HepG2 (cell line): ENCODE data around the gene FKBP9. TPM values are rescaled to one million over a fixed set of nuclear protein-coding genes. Genes with fewer than 3 reads are reported as not detected.
A peak's percentile ranks its signal among the peaks of the same experiment; 100 is the strongest.

Experiments
- EEA1 ChIP-seq: sonication (generic); formaldehyde crosslinking; IDR thresholded peaks from 2 replicates; pipeline ENCODE4 v1.5.1; 2020; ENCODE audit warnings: mild to moderate bottlenecking, missing genetic modification reagents, borderline replicate concordance
- ISL2 ChIP-seq: sonication (generic); formaldehyde crosslinking; IDR thresholded peaks from 2 replicates; pipeline ENCODE4 v1.5.0; 2020; ENCODE audit warnings: missing genetic modification reagents
- JDP2 ChIP-seq: sonication (generic); formaldehyde crosslinking; IDR thresholded peaks from 2 replicates; pipeline ENCODE4 v1.8.1; 2022; ENCODE audit warnings: missing genetic modification reagents, borderline replicate concordance
- MEF2D ChIP-seq: sonication (generic); formaldehyde crosslinking; IDR thresholded peaks from 2 replicates; pipeline ENCODE4 v1.5.1; 2020; ENCODE audit warnings: mild to moderate bottlenecking, missing genetic modification reagents
- MYC ChIP-seq: sonication (generic); formaldehyde crosslinking; IDR thresholded peaks from 2 replicates; pipeline ENCODE4 v1.9.0; 2021; ENCODE audit warnings: missing genetic modification reagents, borderline replicate concordance
- SKI ChIP-seq: fragments of 450-650 bp; IDR thresholded peaks from one replicate; pipeline ENCODE4 v1.6.1; 2018; ENCODE audit warnings: mild to moderate bottlenecking; ENCODE audit not compliant: partially characterized antibody
- SRY ChIP-seq: sonication (generic); formaldehyde crosslinking; IDR thresholded peaks from 2 replicates; pipeline ENCODE4 v1.8.0; 2022; ENCODE audit warnings: mild to moderate bottlenecking, missing genetic modification reagents
- THAP11 ChIP-seq: IDR thresholded peaks from 2 replicates; pipeline ENCODE4 v1.6.1; 2016; ENCODE audit warnings: missing biosample characterization, missing genetic modification reagents
- TMF1 ChIP-seq: sonication (generic); formaldehyde crosslinking; IDR thresholded peaks from 2 replicates; pipeline ENCODE4 v1.8.1; 2022; ENCODE audit warnings: low read depth, missing genetic modification reagents
- ZNF674 ChIP-seq: sonication (generic); formaldehyde crosslinking; IDR thresholded peaks from 2 replicates; pipeline ENCODE4 v1.5.0; 2020; ENCODE audit warnings: low read depth, mild to moderate bottlenecking, missing genetic modification reagents
- ZNF891 ChIP-seq: sonication (generic); formaldehyde crosslinking; IDR thresholded peaks from 2 replicates; pipeline ENCODE4 v1.5.0; 2020; ENCODE audit warnings: mild to moderate bottlenecking, missing genetic modification reagents
- ZSCAN20 ChIP-seq: sonication (generic); formaldehyde crosslinking; IDR thresholded peaks from 2 replicates; pipeline ENCODE4 v1.4.0; 2020; ENCODE audit warnings: missing genetic modification reagents, mild to moderate bottlenecking, borderline replicate concordance
- polyA plus RNA-seq, 8 experiments: library from polyadenylated mRNA; depleted of rRNA in 3 of 8; stranded (reverse) in 7 of 8; unstranded in 1 of 8; fragments of >200 nt; fragmentation: Illumina TruSeq in 4 of 8; extraction: Trizol in 4 of 8; gene quantifications; 2 replicates each; pipeline versions ENCODE4 v1.2.1 to v1.2.3, GENCODE V29; 2011 to 2016; ENCODE audit warnings: low read depth in 4 of 8, missing spikeins in 1 of 8, mixed read lengths in 1 of 8; ENCODE audit not compliant: insufficient read depth in 1 of 8
- total RNA-seq, 5 experiments: library from RNA; depleted of rRNA; stranded (reverse); fragments of >200 nt; fragmentation: Illumina TruSeq; extraction: Trizol; gene quantifications; 2 replicates each; pipeline ENCODE4 v1.2.3, GENCODE V29; 2016; ENCODE audit warnings: low read depth in 1 of 5
- TF ChIP-seq, protein P1 (sequence below): sonication (generic); formaldehyde crosslinking; IDR thresholded peaks from 2 replicates; pipeline ENCODE4 v1.4.0; 2020; ENCODE audit warnings: missing genetic modification reagents, borderline replicate concordance
- TF ChIP-seq, protein P2 (sequence below): sonication (generic); formaldehyde crosslinking; IDR thresholded peaks from 2 replicates; pipeline ENCODE4 v1.5.0; 2020; ENCODE audit warnings: mild to moderate bottlenecking, missing genetic modification reagents, borderline replicate concordance
- TF ChIP-seq, protein P3 (sequence below): sonication (generic); formaldehyde crosslinking; IDR thresholded peaks from 2 replicates; pipeline ENCODE4 v1.4.0; 2020; ENCODE audit warnings: missing genetic modification reagents, borderline replicate concordance

The FKBP9 gene
- total and polyA plus RNA-seq, 2 of the 13 experiments (the other 11 are each of a cell fraction or from before 2014, with no cell fraction given) = 34.0 to 41.5 TPM

DNA sequence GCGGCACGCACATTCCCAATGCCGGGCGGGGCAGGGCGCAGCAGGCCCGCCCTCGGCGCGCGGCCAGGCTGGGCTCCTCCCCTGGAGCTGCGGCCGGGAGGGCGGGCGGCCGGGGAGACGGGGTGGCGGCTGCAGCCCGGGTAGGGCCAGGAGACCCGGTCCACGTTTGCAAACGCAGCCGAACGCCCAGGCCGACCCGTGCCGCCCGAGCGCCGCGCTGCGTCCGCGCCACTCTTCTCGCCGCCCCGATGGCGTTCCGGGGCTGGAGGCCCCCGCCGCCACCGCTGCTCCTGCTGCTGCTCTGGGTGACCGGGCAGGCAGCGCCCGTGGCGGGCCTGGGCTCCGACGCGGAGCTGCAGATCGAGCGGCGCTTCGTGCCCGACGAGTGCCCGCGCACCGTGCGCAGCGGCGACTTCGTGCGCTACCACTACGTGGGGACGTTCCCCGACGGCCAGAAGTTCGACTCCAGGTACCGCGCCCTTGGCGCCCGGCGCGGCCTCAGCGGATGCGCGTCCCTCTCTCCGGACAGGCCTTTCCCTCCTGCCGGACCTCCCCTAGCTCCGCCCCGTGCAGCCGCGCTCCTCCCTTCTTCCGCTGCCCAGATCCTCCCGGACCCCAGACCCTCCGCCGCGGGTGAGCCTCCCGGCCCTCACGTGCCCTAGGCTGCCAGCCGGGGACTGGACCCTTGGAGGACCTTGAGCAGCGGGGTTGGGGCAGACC, at the start of gene FKBP9 (continued):
- TF ChIP-seq MEF2D (CRISPR knock-in tag) = no peak
- TF ChIP-seq SKI = no peak
- no peak; the same call in 1 of the 2 replicates for TF ChIP-seq SRY (CRISPR knock-in tag)
- TF ChIP-seq, protein P1, sequence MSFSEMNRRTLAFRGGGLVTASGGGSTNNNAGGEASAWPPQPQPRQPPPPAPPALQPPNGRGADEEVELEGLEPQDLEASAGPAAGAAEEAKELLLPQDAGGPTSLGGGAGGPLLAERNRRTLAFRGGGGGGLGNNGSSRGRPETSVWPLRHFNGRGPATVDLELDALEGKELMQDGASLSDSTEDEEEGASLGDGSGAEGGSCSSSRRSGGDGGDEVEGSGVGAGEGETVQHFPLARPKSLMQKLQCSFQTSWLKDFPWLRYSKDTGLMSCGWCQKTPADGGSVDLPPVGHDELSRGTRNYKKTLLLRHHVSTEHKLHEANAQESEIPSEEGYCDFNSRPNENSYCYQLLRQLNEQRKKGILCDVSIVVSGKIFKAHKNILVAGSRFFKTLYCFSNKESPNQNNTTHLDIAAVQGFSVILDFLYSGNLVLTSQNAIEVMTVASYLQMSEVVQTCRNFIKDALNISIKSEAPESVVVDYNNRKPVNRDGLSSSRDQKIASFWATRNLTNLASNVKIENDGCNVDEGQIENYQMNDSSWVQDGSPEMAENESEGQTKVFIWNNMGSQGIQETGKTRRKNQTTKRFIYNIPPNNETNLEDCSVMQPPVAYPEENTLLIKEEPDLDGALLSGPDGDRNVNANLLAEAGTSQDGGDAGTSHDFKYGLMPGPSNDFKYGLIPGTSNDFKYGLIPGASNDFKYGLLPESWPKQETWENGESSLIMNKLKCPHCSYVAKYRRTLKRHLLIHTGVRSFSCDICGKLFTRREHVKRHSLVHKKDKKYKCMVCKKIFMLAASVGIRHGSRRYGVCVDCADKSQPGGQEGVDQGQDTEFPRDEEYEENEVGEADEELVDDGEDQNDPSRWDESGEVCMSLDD = peak; percentile 17; the same call in 1 of the 2 replicates
- TF ChIP-seq ZNF674 (CRISPR knock-in tag) = no peak; the same call in 1 of the 2 replicates
- TF ChIP-seq ZNF891 (CRISPR knock-in tag) = peak; percentile 95
- peak; percentile 56; the same call in 1 of the 2 replicates for TF ChIP-seq ISL2 (CRISPR knock-in tag)
- no peak; the same call in 1 of the 2 replicates for TF ChIP-seq THAP11
- TF ChIP-seq MYC (CRISPR knock-in tag) = peak; percentile 91
- TF ChIP-seq JDP2 (CRISPR knock-in tag) = no peak
- TF ChIP-seq, protein P2, sequence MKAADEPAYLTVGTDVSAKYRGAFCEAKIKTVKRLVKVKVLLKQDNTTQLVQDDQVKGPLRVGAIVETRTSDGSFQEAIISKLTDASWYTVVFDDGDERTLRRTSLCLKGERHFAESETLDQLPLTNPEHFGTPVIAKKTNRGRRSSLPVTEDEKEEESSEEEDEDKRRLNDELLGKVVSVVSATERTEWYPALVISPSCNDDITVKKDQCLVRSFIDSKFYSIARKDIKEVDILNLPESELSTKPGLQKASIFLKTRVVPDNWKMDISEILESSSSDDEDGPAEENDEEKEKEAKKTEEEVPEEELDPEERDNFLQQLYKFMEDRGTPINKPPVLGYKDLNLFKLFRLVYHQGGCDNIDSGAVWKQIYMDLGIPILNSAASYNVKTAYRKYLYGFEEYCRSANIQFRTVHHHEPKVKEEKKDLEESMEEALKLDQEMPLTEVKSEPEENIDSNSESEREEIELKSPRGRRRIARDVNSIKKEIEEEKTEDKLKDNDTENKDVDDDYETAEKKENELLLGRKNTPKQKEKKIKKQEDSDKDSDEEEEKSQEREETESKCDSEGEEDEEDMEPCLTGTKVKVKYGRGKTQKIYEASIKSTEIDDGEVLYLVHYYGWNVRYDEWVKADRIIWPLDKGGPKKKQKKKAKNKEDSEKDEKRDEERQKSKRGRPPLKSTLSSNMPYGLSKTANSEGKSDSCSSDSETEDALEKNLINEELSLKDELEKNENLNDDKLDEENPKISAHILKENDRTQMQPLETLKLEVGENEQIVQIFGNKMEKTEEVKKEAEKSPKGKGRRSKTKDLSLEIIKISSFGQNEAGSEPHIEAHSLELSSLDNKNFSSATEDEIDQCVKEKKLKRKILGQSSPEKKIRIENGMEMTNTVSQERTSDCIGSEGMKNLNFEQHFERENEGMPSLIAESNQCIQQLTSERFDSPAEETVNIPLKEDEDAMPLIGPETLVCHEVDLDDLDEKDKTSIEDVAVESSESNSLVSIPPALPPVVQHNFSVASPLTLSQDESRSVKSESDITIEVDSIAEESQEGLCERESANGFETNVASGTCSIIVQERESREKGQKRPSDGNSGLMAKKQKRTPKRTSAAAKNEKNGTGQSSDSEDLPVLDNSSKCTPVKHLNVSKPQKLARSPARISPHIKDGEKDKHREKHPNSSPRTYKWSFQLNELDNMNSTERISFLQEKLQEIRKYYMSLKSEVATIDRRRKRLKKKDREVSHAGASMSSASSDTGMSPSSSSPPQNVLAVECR (CRISPR knock-in tag) = peak; percentile 90
- peak; percentile 51; the same call in 1 of the 2 replicates for TF ChIP-seq TMF1 (CRISPR knock-in tag)
- peak; percentile 81; the same call in 1 of the 2 replicates for TF ChIP-seq ZSCAN20
- no peak for TF ChIP-seq EEA1 (CRISPR knock-in tag)
- TF ChIP-seq, protein P3, sequence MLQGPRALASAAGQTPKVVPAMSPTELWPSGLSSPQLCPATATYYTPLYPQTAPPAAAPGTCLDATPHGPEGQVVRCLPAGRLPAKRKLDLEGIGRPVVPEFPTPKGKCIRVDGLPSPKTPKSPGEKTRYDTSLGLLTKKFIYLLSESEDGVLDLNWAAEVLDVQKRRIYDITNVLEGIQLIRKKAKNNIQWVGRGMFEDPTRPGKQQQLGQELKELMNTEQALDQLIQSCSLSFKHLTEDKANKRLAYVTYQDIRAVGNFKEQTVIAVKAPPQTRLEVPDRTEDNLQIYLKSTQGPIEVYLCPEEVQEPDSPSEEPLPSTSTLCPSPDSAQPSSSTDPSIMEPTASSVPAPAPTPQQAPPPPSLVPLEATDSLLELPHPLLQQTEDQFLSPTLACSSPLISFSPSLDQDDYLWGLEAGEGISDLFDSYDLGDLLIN (CRISPR knock-in tag) = 0 out of 2 replicates have a peak, but pooled peaks have one; percentile 38
